Cardiac fibroblast (primary cell): ENCODE measurements around the gene VPS37B.

Source experiments
- DNase-seq, 2 donors: peaks; one replicate each; pipeline versions ENCODE4 v3.0.0 to v3.0.0-alpha.2; 2010; ENCODE audit warnings: low read depth in 2 of 2
- H3K4me3 ChIP-seq, 2 donors: replicated peaks in 1 of 2; 1 replicate in 1 of 2; 2 replicates in 1 of 2; pipeline ENCODE4 v1.5.1; 2011; ENCODE audit warnings: low read depth in 2 of 2, low read length in 2 of 2, mild to moderate bottlenecking in 2 of 2, moderate library complexity in 1 of 2
- CTCF ChIP-seq: IDR thresholded peaks from one replicate; pipeline ENCODE4 v1.5.1; 2011; ENCODE audit warnings: low read depth, mild to moderate bottlenecking, low read length, inconsistent platforms

Gene VPS37B

DNA sequence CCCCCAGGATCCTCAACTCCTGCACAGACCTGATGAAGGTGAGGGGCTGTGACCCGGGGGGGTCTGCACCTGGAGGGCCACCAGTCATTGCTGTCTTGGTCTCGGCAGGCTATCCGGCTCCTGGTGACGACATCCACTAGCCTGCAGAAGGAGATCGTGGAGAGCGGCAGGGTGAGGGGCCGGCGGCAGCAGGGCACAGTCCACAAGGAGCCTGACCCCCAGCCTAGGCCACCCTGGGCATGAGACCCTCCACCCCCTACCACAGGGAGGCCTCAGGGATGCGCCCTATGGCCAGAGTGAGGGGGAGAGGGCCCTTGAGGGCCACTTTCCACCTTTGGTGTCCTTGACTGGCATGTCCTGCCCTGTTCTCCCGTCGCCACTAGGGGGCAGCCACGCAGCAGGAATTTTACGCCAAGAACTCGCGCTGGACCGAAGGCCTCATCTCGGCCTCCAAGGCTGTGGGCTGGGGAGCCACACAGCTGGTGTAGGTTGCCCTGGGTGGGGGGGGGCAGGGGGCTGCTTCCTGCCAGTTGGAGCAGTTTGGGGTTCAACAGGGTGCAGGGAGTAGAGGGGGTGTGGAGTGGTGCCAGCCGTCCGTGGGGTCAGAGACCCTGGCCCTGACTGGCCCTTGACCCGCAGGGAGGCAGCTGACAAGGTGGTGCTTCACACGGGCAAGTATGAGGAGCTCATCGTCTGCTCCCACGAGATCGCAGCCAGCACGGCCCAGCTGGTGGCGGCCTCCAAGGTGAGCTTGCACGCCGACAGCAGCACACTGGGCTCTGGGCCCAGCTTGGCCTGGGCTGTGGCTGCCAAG, 35.7 kb downstream of the VPS37B start:
- TF ChIP-seq CTCF = peak; percentile 88
- peak; percentile 86 for DNase-seq

GRCh38 chr12:122859303-122860039, 36.5 kb downstream of the VPS37B start:
- TF ChIP-seq CTCF = no peak
- H3K4me3 ChIP-seq = no peak overlapping the region
- no peak for DNase-seq

More for the DNA sequence above, 35.7 kb downstream of the VPS37B start:
- H3K4me3 ChIP-seq = no peak overlapping the region

DNA sequence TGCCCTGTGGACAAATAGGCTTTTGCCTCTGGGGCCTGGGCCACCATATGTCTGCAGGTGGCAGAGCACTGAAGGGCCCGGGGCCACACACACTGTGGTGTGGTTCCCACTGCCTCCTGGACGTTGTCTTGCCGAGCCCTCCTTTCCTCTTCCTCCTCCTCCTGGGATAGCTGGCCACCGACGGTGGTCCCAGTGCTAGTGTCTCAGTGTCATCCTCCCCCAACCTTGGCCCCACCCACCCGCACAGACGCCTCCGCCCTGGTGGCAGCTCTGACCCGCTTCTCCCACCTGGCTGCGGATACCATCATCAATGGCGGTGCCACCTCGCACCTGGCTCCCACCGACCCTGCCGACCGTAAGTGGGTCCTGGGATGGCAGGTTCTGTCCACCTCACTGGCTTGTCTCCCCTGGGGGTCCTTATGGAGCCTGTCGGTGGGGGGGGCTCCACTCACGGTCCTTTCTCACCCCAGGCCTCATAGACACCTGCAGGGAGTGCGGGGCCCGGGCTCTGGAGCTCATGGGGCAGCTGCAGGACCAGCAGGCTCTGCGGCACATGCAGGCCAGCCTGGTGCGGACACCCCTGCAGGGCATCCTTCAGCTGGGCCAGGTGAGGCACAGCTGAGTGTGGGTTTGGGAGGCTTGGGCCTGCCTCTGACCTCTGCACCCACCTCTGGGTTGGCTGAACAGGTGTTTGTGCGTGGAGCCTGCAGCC, 37.2 kb downstream of the VPS37B start:
- no peak for TF ChIP-seq CTCF
- H3K4me3 ChIP-seq = no peak overlapping the region
- DNase-seq = no peak

GRCh38 chr12:122858171-122858570, 37.8 kb downstream of the VPS37B start:
- DNase-seq = no peak
- H3K4me3 ChIP-seq = no peak overlapping the region
- no peak for TF ChIP-seq CTCF

DNA sequence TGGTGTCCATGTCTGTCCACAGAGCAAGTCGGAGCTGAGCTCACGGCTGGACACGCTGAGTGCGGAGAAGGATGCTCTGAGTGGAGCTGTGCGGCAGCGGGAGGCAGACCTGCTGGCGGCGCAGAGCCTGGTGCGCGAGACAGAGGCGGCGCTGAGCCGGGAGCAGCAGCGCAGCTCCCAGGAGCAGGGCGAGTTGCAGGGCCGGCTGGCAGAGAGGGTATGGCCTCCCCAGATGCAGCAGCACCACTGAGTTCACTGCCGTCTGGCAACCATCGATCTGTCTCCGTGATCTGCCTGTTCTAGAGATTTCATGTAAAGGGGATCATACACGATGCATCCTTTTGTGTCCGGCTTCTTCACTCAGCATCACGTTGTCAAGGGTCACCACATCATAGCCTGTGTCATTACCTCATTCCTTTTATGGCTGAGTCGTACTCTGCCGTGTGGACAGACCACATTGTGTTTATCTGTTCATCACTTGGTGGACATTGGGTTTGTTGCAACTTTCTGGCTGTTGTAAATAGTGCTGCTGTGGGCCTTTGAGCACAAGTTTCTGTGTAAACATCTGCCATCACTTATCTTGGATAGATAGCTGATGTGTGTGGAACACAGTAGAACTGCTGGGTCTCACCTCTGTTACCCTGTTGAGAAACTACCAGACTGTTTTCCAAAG, 38.8 kb downstream of the VPS37B start:
- no peak for DNase-seq
- TF ChIP-seq CTCF = no peak
- H3K4me3 ChIP-seq = no peak overlapping the region
